Endothelial cell of umbilical vein (primary cell): Measurements from ENCODE around the gene KIZ. TPM values are rescaled to one million over a fixed set of nuclear protein-coding genes. Genes with fewer than 3 reads are reported as not detected.

Source experiments
- BruUV-seq: library from RNA; stranded (reverse); fragments of 400-500 nt; replicated peaks from 2 replicates; lab custom pipeline; 2021; lab: Mats Ljungman, UMichigan
- CTCF ChIA-PET: fragments of 300-600, 350-600 bp; sonication (Branson Sonifier 250); formaldehyde crosslinking; loops from one replicate; lab custom pipeline; 2021; ENCODE audit warnings: antibody characterized with exemption, inconsistent platforms; lab: Charles Lee
- POLR2A ChIA-PET: fragments of 300-600, 350-600 bp; sonication (Branson Sonifier 250); formaldehyde crosslinking; loops from one replicate; lab custom pipeline; 2021; ENCODE audit warnings: antibody characterized with exemption, inconsistent platforms; lab: Charles Lee
- DNase-seq: peaks from one replicate; pipeline ENCODE4 v3.0.0-alpha.2; 2011; ENCODE audit warnings: low read depth, low spot score
- FAIRE-seq: peaks from 2 replicates; lab custom pipeline; 2011; peaks lifted over from hg19 to GRCh38; lab: Jason Lieb, UNC
- H2AFZ ChIP-seq: 2 replicates; pipeline ENCODE4 v1.6.0; 2012; ENCODE audit warnings: low read depth, low read length, control low read depth, inconsistent platforms
- H3K27ac ChIP-seq: 2 replicates; pipeline ENCODE4 v1.5.1; 2011; ENCODE audit warnings: low read depth, mild to moderate bottlenecking, control low read depth, low read length, moderate library complexity; ENCODE audit not compliant: insufficient read depth
- H3K27me3 ChIP-seq, 2 experiments: 2 replicates each; pipeline versions ENCODE4 v1.6.0 to v1.6.1; 2011; ENCODE audit warnings: low read length in 2 of 2, mixed read lengths in 1 of 2; ENCODE audit not compliant: control insufficient read depth in 2 of 2, insufficient read depth in 2 of 2
- H3K36me3 ChIP-seq, 2 experiments: 2 replicates in 1 of 2; 3 replicates in 1 of 2; pipeline ENCODE4 v1.5.1; 2011; ENCODE audit warnings: low read length in 2 of 2, mild to moderate bottlenecking in 1 of 2, moderate library complexity in 1 of 2; ENCODE audit not compliant: control insufficient read depth in 2 of 2, insufficient read depth in 2 of 2; ENCODE audit errors: extremely low read depth in 1 of 2
- H3K4me1 ChIP-seq: 3 replicates; pipeline ENCODE4 v1.5.1; 2011; ENCODE audit warnings: mild to moderate bottlenecking, low read length; ENCODE audit not compliant: control insufficient read depth, insufficient read depth; ENCODE audit errors: extremely low read depth
- H3K4me2 ChIP-seq: 2 replicates; pipeline ENCODE4 v1.6.1; 2011; ENCODE audit warnings: low read length, control low read depth, mixed read lengths; ENCODE audit not compliant: insufficient read depth
- H3K4me3 ChIP-seq, 3 experiments: fragments of 200-600 bp in 1 of 3; sonication (generic), shearing (Covaris generic) in 1 of 3; replicated peaks in 1 of 3; 2 replicates each; pipeline ENCODE4 v1.5.1; 2011 to 2016; ENCODE audit warnings: control low read depth in 3 of 3, low read length in 3 of 3, mild to moderate bottlenecking in 2 of 3, inconsistent platforms in 1 of 3, low read depth in 1 of 3, moderate library complexity in 1 of 3; ENCODE audit not compliant: insufficient read depth in 1 of 3
- H3K79me2 ChIP-seq: 2 replicates; pipeline ENCODE4 v1.6.0; 2012; ENCODE audit warnings: low read length, inconsistent platforms; ENCODE audit not compliant: control insufficient read depth, insufficient read depth
- H3K9ac ChIP-seq: replicated peaks from 2 replicates; pipeline ENCODE3; 2011; ENCODE audit warnings: low read length, control low read depth; ENCODE audit not compliant: insufficient read depth; ENCODE audit errors: extremely low read depth
- H3K9me1 ChIP-seq: replicated peaks from 3 replicates; pipeline ENCODE4 v1.6.0; 2011; ENCODE audit warnings: mild to moderate bottlenecking, low read length; ENCODE audit not compliant: control insufficient read depth, insufficient read depth; ENCODE audit errors: extremely low read depth
- H3K9me3 ChIP-seq: replicated peaks from 2 replicates; pipeline ENCODE4 v1.5.1; 2012; ENCODE audit warnings: low read length, inconsistent platforms; ENCODE audit not compliant: control insufficient read depth, insufficient read depth
- H4K20me1 ChIP-seq: replicated peaks from 2 replicates; pipeline ENCODE3; 2011; ENCODE audit warnings: mild to moderate bottlenecking, low read length; ENCODE audit not compliant: control insufficient read depth, insufficient read depth; ENCODE audit errors: extremely low read depth
- CTCF ChIP-seq, 2 donors: IDR thresholded peaks; 1 replicate in 1 of 2; 2 replicates in 1 of 2; pipeline ENCODE4 v1.5.1; 2011; ENCODE audit warnings: low read length in 2 of 2, mild to moderate bottlenecking in 2 of 2, moderate library complexity in 2 of 2, control low read depth in 1 of 2, inconsistent platforms in 1 of 2, low read depth in 1 of 2; ENCODE audit not compliant: insufficient read depth in 1 of 2; ENCODE audit errors: extremely low read depth in 1 of 2
- EZH2 ChIP-seq: IDR thresholded peaks from 2 replicates; pipeline ENCODE4 v1.6.1; 2012; ENCODE audit warnings: borderline replicate concordance, low read depth, mild to moderate bottlenecking, moderate library complexity, low read length, inconsistent platforms; ENCODE audit not compliant: severe bottlenecking
- FOS ChIP-seq: IDR thresholded peaks from 2 replicates; pipeline ENCODE4 v1.6.1; 2011; ENCODE audit warnings: mild to moderate bottlenecking, low read length, moderate library complexity, borderline replicate concordance; ENCODE audit not compliant: insufficient read depth
- GATA2 ChIP-seq: IDR thresholded peaks from 2 replicates; pipeline ENCODE4 v1.7.0; 2011; ENCODE audit warnings: low read depth, mild to moderate bottlenecking, moderate library complexity, mixed read lengths, low read length; ENCODE audit not compliant: insufficient read length, insufficient read depth
- JUN ChIP-seq: IDR thresholded peaks from 2 replicates; pipeline ENCODE4 v1.6.1; 2011; ENCODE audit warnings: borderline replicate concordance, low read depth; ENCODE audit not compliant: insufficient read length, insufficient read depth
- MAX ChIP-seq: IDR thresholded peaks from 2 replicates; pipeline ENCODE4 v1.6.1; 2011; ENCODE audit not compliant: insufficient read depth, insufficient read length
- MYC ChIP-seq: IDR thresholded peaks from one replicate; pipeline ENCODE4 v1.6.1; 2011; ENCODE audit warnings: mild to moderate bottlenecking, low read depth, low read length
- POLR2A ChIP-seq: IDR thresholded peaks from 2 replicates; pipeline ENCODE4 v1.6.1; 2012; ENCODE audit warnings: low read depth, mild to moderate bottlenecking, control low read depth, low read length
- POLR2AphosphoS5 ChIP-seq: IDR thresholded peaks from 2 replicates; pipeline ENCODE4 v1.6.1; 2012; ENCODE audit warnings: low read depth, mild to moderate bottlenecking, control low read depth, low read length, moderate library complexity; ENCODE audit not compliant: insufficient read depth
- dilution Hi-C: fragments of 300-500 bp; cut with MboI; formaldehyde crosslinking; loops from one replicate; pipeline ENCODE4 v1.15.0; 2019; ENCODE audit warnings: low sequenced_read_pairs; ENCODE audit not compliant: extremely low pct_ligation_motif_present
- intact Hi-C: fragments of 100-400 bp; cut with micrococcal nuclease; formaldehyde crosslinking; loops from one replicate; pipeline ENCODE4 v1.10.0; 2022
- polyA plus RNA-seq, 4 experiments: library from polyadenylated mRNA; depleted of rRNA in 3 of 4; stranded (reverse) in 3 of 4; unstranded in 1 of 4; fragments of >200 nt; gene quantifications; 2 replicates each; pipeline versions ENCODE4 v1.2.1 to v1.2.3, GENCODE V29; 2011 to 2012; ENCODE audit warnings: missing spikeins in 1 of 4
- total RNA-seq: library from RNA; stranded (reverse); gene quantifications from 2 replicates; pipeline ENCODE4 v1.2.3, GENCODE V29; 2021

KIZ gene
- total and polyA plus RNA-seq, 2 donors (not counting 3 experiments of a cell fraction or from before 2014, with no cell fraction given), result 3.9 to 7.3 TPM

GRCh38 chr20:21208999-21209398, 83.1 kb downstream of the KIZ start:
- POLR2A ChIA-PET, result no interaction called here
- no peak for TF ChIP-seq JUN
- no peak for TF ChIP-seq CTCF (IDR thresholded peaks at IDR 0.05; ENCODE audit: extremely low read depth in 1 of 2, insufficient read depth in 1 of 2, low read depth in 1 of 2, low read length in 2 of 2)
- no peak for TF ChIP-seq MAX
- no peak for TF ChIP-seq FOS
- no peak for TF ChIP-seq POLR2A
- TF ChIP-seq MYC, result no peak
- no peak for TF ChIP-seq GATA2
- no peak for TF ChIP-seq POLR2AphosphoS5
- no peak for TF ChIP-seq EZH2
- Histone ChIP-seq H3K9ac (no peak overlapping the region), H2AFZ (no peak overlapping the region), H3K79me2 (no peaks in the 10 kb centered on the region), H3K4me2 (no peak overlapping the region), H3K4me1 (no peaks in the 10 kb centered on the region), H4K20me1 (no peaks in the 10 kb centered on the region), H3K9me1 (no peaks in the 10 kb centered on the region), H3K27ac (no peak overlapping the region), H3K4me3 (no peak overlapping the region), H3K9me3 (no peaks in the 10 kb centered on the region), H3K36me3 (no peaks in the 10 kb centered on the region), H3K27me3 (no peaks in the 10 kb centered on the region)
- FAIRE-seq (no peak), DNase-seq (no peak)
- intact Hi-C loops, result no loop called here
- CTCF ChIA-PET, result no interaction called here
- no TSS peak for BruUV-seq
- dilution Hi-C loops, result no loop called here
